ENCODE results near the gene PRF1. TPM values are rescaled to one million over a fixed set of nuclear protein-coding genes. Genes with fewer than 3 reads are reported as not detected.

PRF1 gene
- total and polyA plus RNA-seq, 2 of the 13 experiments (the other 11 are each of a cell fraction or from before 2014, with no cell fraction given): 1.00 to 1.4 TPM

DNA sequence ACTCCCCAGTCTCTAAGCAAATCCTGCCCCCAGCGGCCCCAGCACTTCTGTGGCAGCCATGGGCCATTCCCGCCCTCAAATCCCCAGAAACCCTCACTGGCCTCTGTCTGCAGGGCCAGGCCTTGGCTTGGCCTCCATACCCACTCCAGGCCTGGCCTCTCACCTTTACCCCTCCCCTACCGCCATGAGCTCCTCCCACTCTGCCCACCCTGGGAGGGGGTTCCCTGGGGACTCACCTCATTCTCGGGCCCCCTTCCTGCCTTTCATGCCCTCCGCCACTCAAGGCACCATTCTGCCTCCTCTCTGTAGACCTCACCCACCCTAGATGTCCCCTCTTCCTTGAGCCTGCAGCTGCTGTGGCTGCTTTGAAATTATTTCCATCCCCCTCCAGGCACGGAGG is 41.0 kb downstream of the PRF1 start (continued):
- TF ChIP-seq ZFYVE20 (CRISPR knock-in tag; IDR thresholded peaks at IDR 0.05; ENCODE audit: borderline replicate concordance, low read depth) (no peak), TAF15 (IDR thresholded peaks at IDR 0.05; ENCODE audit: low read depth, low read length, poor library complexity, severe bottlenecking) (no peak), HOXA3 (CRISPR knock-in tag; IDR thresholded peaks at IDR 0.05) (no peak), SIN3A (IDR thresholded peaks at IDR 0.05; ENCODE audit: borderline replicate concordance, low read depth, low read length) (no peak), AKAP8 (CRISPR knock-in tag; IDR thresholded peaks at IDR 0.05) (no peak)
- TF ChIP-seq, protein P1, sequence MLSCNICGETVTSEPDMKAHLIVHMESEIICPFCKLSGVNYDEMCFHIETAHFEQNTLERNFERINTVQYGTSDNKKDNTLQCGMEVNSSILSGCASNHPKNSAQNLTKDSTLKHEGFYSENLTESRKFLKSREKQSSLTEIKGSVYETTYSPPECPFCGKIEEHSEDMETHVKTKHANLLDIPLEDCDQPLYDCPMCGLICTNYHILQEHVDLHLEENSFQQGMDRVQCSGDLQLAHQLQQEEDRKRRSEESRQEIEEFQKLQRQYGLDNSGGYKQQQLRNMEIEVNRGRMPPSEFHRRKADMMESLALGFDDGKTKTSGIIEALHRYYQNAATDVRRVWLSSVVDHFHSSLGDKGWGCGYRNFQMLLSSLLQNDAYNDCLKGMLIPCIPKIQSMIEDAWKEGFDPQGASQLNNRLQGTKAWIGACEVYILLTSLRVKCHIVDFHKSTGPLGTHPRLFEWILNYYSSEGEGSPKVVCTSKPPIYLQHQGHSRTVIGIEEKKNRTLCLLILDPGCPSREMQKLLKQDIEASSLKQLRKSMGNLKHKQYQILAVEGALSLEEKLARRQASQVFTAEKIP (CRISPR knock-in tag; IDR thresholded peaks at IDR 0.05; ENCODE audit: borderline replicate concordance): no peak

DNA sequence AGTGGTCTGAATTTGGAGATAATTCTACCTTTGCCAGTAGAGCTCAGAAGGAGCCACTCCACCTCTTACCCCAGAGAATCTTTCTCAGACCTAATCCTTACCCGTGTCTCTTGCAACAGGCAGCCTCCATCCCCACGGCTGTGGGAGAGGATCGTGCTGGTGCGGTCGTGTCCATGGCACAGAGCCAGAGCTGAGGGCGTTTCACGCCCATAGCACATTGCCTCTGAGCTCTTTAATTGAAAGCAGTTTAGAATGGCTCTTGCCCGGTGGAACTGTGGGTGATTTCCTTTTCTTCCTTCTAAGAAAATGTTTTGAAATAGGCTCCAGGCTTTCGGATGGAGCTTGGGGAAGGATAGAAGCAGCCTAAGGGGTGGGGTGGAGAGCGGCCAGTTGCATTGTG is 41.5 kb downstream of the PRF1 start:
- no peak for ATAC-seq
- BruUV-seq (replicated peaks): no TSS peak
- H3K27me3 ChIP-seq (ENCODE audit: control insufficient read depth in 1 of 2, insufficient read depth in 2 of 2, low read length in 2 of 2): peaks cover 2% of the 10 kb centered on the region in 2 experiments; a peak in 2 of 5 replicates
- no peaks in the 10 kb centered on the region for H3K9me3 ChIP-seq (ENCODE audit: low read length)
- no peak overlapping the region for H3K9ac ChIP-seq (ENCODE audit: insufficient read depth, low read depth, low read length)
- in situ Hi-C loops (cut with HindIII; ENCODE audit: extremely low pct_ligation_motif_present, low pct_unique_long_range_greater_than_20kb): no loop called here
- H4K20me1 ChIP-seq (ENCODE audit: insufficient read depth, low read length): no peaks in the 10 kb centered on the region
- peaks cover 11% of the 10 kb centered on the region; the same call in 1 of the 2 replicates for H3K4me1 ChIP-seq (ENCODE audit: insufficient read depth, low read length)
- H3K27ac ChIP-seq (ENCODE audit: extremely low read length, insufficient read depth, low read length): no peak overlapping the region
- H3K4me3 ChIP-seq (replicated peaks in 1 of 3; ENCODE audit: insufficient read depth in 1 of 3, low read depth in 2 of 3, low read length in 3 of 3): no peak overlapping the region
- WGBS (ENCODE audit: low lambda C conversion rate): 29% methylated on average over 8 of the region's 10 CpGs
- no peak for DNase-seq (ENCODE audit: low spot score)
- H3K36me3 ChIP-seq (replicated peaks in 1 of 2; ENCODE audit: control insufficient read depth in 1 of 2, insufficient read depth in 2 of 2, low read length in 2 of 2): no peaks in the 10 kb centered on the region
- intact Hi-C loops (cut with micrococcal nuclease; ENCODE audit: unreplicated experiment): no loop called here
- no peak overlapping the region for H3K4me2 ChIP-seq (ENCODE audit: low read depth, low read length)
- H3K79me2 ChIP-seq (ENCODE audit: insufficient read depth, low read length): no peaks in the 10 kb centered on the region
- POLR2A ChIA-PET: no interaction called here
- no peak for FAIRE-seq
- CTCF ChIA-PET (ENCODE audit: low intra/inter-chr PET ratio, low total read pairs): no interaction called here
- H2AFZ ChIP-seq (ENCODE audit: low read length): no peak overlapping the region
- no peak for TF ChIP-seq NKX3-1 (CRISPR knock-in tag; IDR thresholded peaks at IDR 0.05)
- no peak for TF ChIP-seq ELF3 (CRISPR knock-in tag; IDR thresholded peaks at IDR 0.05)
- no peak for TF ChIP-seq ZNF598 (CRISPR knock-in tag; IDR thresholded peaks at IDR 0.05; ENCODE audit: borderline replicate concordance)
- TF ChIP-seq MEF2D (CRISPR knock-in tag; IDR thresholded peaks at IDR 0.05): no peak
- TF ChIP-seq PCBP1 (IDR thresholded peaks at IDR 0.05; ENCODE audit: borderline replicate concordance, low read depth, low read length): no peak
